Activated CD4-positive, alpha-beta T cell treated with anti-CD3 and anti-CD28 coated beads, Interleukin-2, Interleukin-6, amounts not matched to agents 100 ng/mL and 50 ng/mL, durations not matched to agents 16 hours and 8 hours (primary cell): Measurements from ENCODE around the gene WDR91.
"Not testable (repeated sequence)": the region's sequence is repeated elsewhere in the genome, so short reads cannot be mapped to it uniquely, and the experiment has no call there.

Source experiments
- DNase-seq: peaks from one replicate; pipeline ENCODE4 v3.0.0-alpha.2; 2020

Gene WDR91

GRCh38 chr7:135211179-135211945 is at the start of gene WDR91:
Gene WDR91 (minus strand): TSS chr7:135211526. CDS start chr7:135211502, 24 bp downstream.
- peak; percentile 98 for DNase-seq

GRCh38 chr7:135260470-135260869 is 49.1 kb upstream of the WDR91 start:
- DNase-seq: no peak

DNA sequence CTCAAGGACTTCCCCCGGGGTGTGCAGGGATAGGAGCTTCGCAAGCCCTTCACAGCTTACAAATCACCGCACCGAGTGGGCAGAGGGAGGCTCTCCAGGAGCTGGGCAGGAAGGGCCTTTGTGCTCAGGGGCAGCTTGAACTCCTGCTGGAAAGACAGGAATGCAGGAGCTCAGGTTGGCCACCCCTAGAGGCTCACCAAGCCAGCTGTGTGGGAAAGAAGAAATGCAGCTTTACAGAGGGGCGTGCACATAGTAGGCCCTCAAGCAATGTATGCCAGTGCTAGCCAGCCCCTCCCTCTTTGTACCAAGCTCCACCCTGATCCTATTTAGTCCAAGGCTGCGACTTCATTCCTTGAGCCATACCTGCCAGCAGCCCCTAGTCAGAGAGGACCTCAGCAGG is 48.4 kb upstream of the WDR91 start:
- DNase-seq: no peak

DNA sequence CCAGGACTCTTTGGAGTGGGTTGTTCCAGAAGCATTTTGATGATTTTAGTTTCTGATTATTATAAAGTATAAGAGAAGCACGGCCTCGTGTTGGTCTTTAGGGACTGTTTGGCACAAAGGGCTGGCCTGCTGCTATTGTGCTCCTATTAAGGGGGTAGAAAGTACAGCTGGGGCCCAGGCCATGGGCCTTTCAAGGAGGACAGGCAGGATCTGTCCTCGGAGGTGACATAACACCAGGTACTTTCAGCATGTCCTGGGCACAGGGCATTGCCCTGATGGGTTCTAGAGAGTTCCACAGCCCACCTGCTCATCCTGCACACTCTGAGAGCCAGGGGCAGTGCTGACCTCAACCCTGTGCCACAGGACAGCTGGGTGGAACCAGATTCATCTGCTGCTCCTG is 47.3 kb upstream of the WDR91 start:
- no peak for DNase-seq

- DNase-seq: no peak
These were observed 46.5 kb upstream of the WDR91 start for GRCh38 chr7:135257790-135258189.

- DNase-seq: peak; percentile 14
These were observed 42.8 kb upstream of the WDR91 start for GRCh38 chr7:135253851-135254771.

GRCh38 chr7:135251496-135252391 is 40.4 kb upstream of the WDR91 start:
- DNase-seq: peak; percentile 4

DNA sequence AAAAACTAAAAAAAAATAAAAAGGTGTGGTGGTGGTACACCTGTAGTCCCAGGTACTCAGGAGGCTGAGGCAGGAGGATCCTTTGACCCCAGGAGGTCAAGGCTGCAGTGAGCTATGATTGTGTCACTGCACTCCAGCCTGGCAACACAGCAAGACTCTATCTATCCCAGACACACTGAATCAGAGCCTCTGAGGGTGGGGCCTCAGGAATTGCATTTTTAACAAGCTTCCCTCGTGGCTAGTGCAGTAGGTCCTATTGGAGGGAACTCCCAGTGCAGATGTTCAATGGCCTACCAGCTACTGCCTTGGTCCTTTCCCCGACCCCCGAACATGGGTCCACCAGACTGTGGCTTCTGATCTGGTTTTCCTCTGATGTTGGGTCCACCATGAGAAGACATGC is 37.2 kb upstream of the WDR91 start:
- no peak for DNase-seq

- no peak for DNase-seq
These were observed 36.6 kb upstream of the WDR91 start for GRCh38 chr7:135247746-135248471.

DNA sequence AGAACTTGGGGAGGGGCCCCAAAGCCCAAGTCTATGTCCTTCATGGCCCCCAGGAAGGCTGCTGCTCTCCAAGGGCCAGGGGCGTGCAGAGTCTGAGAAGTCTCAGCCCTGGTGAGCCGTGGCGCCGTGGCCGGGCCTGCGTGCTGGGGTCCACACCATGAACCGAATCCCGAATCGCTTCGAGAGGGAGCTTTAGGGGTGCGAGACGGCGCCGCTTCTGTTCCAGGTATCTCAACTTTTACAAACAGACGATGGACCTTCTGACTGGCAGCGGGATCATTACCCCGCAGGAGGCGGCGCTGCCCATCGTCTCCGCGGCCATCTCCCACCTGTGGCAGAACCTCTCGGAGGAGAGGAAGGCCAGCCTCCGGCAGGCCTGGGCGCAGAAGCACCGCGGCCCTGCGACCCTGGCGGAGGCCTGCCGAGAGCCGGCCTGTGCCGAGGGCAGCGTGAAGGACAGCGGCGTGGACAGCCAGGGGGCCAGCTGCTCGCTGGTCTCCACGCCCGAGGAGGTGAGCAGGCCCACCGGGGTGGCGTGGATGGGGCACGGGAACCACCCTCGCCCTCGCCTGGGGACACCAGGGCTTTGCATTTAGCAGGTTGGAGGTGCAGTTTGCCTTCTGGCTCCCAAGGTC is 35.0 kb upstream of the WDR91 start:
- no peak for DNase-seq

GRCh38 chr7:135245226-135246190 is 34.2 kb upstream of the WDR91 start:
- no peak for DNase-seq

DNA sequence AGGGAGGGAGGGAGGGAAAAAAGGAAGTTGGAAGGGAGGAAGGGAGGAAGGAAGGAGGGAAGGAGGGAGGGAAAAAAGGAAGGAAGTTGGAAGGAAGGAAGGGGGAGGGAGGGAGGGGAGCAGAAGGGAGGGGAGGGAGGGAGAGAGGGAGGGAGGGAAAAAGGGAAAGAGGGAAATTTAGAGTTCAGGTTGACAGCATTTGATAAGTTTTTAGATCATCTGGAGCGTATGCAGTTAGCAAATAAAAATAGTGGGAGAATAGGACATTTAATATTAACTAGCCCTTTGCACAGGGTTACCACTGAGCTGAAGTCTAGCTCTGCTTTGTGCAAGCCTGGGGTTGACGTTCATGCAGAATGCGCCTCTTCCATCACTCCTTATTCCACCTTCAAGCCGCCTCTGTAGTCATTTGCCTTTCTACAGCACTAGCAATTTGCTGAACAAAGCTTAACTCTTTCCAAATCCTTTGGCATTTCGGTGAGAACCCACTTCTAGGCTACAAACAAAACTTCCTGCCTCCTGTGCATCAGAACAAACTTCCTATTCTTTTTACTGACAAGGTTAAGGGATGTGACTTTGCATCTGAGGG is 30.9 kb upstream of the WDR91 start:
- no peak for DNase-seq

- no peak for DNase-seq
These were observed 29.1 kb upstream of the WDR91 start for GRCh38 chr7:135240441-135240840.

- DNase-seq: no peak
These were observed 27.9 kb upstream of the WDR91 start for GRCh38 chr7:135239263-135239662.

DNA sequence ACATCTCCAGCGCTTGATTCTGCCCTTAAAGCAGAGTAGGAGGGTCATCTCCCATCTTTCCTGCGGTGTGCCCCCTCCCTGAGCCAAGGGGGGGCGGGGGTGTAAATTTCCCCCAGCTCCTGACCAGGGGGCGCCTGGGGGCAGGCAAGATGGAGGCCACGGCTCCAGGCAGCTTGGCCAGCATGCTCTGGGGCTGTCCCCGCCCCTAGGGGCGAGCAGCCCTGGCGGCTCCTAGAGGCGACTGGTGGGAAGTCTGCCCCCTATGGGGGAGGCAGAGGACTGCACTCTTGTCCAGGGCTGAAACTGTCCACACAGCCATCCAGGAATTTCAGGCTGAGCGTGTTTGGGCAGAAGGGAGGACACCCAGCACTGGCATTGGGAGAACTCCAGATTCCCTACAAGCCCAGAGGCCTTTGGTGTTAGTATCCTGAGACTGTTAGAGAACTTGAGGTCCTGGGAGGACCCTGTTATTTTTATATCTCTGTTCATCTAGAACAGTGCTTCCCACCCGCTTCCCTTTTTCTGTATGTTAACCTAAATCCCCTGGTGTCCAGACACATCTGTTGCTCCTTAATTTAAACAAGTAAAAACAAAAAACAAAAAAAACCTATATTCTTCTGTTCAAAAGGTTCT is 26.9 kb upstream of the WDR91 start:
- peak; percentile 30 for DNase-seq

- no peak for DNase-seq
These were observed 25.4 kb upstream of the WDR91 start for GRCh38 chr7:135236727-135237126.

DNA sequence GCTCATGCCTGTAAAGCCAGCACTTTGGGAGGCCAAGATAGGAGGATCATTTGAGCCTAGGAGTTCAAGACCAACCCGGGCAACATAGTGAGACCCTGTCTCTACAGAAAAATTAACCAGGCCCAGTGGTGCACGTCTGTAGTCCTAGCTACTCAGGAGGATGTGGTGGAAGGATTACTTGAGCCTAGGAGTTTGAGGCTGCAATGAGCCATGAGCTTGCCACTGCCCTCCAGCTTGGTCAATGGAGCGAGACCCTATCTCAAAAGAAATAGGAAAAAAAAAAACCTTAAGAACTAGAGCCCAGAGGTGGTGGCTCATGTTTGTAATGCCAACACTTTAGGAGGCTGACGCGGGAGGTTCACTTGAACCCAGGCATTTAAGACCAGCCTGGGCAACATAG is 24.5 kb upstream of the WDR91 start:
- no peak for DNase-seq

DNA sequence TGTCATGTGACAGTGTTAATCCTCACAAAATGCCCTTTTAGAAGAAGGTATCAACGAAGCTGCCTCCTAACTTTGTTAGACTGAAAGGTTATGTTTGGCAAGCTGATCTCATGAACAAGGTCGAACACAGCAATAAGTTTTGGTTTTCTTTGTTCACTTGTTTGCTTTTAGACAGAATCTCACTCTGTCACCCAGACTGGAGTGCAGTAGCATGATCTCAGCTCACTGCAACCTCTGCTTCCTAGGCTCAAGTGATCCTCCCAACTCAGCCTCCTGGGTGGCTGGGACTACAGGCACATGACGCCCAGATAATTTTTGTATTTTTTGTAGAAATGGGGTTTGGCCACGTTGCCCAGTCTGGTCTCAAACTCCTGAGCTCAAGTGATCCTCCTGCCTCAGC is 23.4 kb upstream of the WDR91 start:
- DNase-seq: no peak

DNA sequence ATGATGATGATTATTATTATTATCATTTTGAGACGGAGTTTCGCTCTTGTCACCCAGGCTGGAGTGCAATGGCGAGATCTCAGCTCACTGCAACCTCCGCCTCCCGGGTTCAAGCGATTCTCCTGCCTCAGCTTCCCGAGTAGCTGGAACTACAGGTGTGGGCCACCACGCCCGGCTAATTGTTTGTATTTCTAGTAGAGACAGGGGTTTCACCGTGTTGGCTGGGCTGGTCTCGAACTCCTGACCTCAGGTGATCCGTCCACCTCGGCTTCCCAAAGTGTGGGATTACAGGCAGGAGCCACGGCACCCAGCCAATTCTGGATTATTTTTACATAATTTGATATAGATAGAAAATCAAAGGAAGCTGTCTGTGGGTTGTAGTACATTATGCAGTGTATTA is 22.8 kb upstream of the WDR91 start:
- not testable (repeated sequence) for DNase-seq

DNA sequence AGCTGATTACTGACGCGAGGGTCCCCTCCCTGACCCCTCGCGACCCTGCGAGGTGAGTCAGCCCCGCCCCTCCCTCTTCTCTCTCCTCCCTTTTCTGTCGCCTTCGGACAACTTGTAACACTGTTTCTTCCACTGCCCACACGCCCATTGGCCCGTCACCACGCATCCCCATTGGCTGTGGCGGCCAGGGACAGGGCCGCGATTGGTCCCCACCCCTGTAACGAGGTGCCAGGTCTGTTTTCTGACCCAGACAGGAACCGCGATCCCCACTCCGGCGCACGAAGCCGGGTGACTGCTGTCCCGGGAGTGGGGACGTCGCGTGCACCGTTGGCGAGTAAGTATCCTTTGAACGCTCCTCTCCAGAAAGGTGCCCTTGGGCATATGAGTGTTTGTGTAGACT is 22.2 kb upstream of the WDR91 start, which contains the start of gene STRA8:
TSS of gene STRA8 (plus strand) at position 269 of the 400 bp plus-strand sequence. CDS start 6,687 bp downstream, outside the sequence.
- DNase-seq: no peak
